Gastroesophageal sphincter (tissue), 4 donors: Measurements from ENCODE around the gene AVPR2. TPM values are rescaled to one million over a fixed set of nuclear protein-coding genes. Genes with fewer than 3 reads are reported as not detected.

Experiments used
- ATAC-seq: fragments of 150-250 bp; one replicate; pipeline ENCODE4 v1.9.1; 2016; ENCODE audit warnings: mild to moderate bottlenecking, moderate library complexity
- H3K27ac ChIP-seq, 4 donors: fragments of 200-600 bp; sonication (generic) in 3 of 4; 1 replicate in 3 of 4; 2 replicates in 1 of 4; pipeline ENCODE4 v1.5.1; 2016 to 2019
- H3K27me3 ChIP-seq: fragments of 200-600 bp; sonication (generic); one replicate; pipeline ENCODE4 v1.5.1; 2019
- H3K36me3 ChIP-seq, 2 donors: fragments of 200-600 bp; sonication (generic); one replicate each; pipeline ENCODE4 v1.5.1; 2019; ENCODE audit warnings: control low read depth in 1 of 2
- H3K4me1 ChIP-seq, 3 donors: fragments of 200-600 bp; sonication (generic); 1 replicate in 2 of 3; 2 replicates in 1 of 3; pipeline ENCODE4 v1.5.1; 2016 to 2019; ENCODE audit warnings: control low read depth in 2 of 3
- H3K4me3 ChIP-seq, 2 donors: fragments of 200-600 bp; sonication (generic); one replicate each; pipeline ENCODE4 v1.5.1; 2019; ENCODE audit warnings: mild to moderate bottlenecking in 1 of 2, moderate library complexity in 1 of 2
- H3K9me3 ChIP-seq, 3 donors: fragments of 200-600 bp; sonication (generic); one replicate each; pipeline ENCODE4 v1.5.1; 2017 to 2019; ENCODE audit warnings: control low read depth in 2 of 3
- CTCF ChIP-seq, 4 experiments: fragments of 200-600 bp in 2 of 4; fragments of 450-650 bp in 2 of 4; sonication (generic) in 1 of 4; IDR thresholded peaks; one replicate each; pipeline ENCODE4 v1.5.1; 2017 to 2019; ENCODE audit warnings: antibody characterized with exemption in 4 of 4, mild to moderate bottlenecking in 2 of 4, moderate library complexity in 2 of 4
- EP300 ChIP-seq: sonication (generic); formaldehyde crosslinking; IDR thresholded peaks from one replicate; pipeline ENCODE4 v1.6.1; 2017; ENCODE audit warnings: antibody characterized with exemption, mild to moderate bottlenecking
- POLR2A ChIP-seq, 2 donors: fragments of 450-650 bp; IDR thresholded peaks; one replicate each; pipeline ENCODE4 v1.6.1; 2017; ENCODE audit warnings: antibody characterized with exemption in 2 of 2, mild to moderate bottlenecking in 2 of 2, moderate library complexity in 1 of 2
- POLR2AphosphoS5 ChIP-seq: sonication (generic); formaldehyde crosslinking; IDR thresholded peaks from one replicate; pipeline ENCODE4 v1.6.1; 2017; ENCODE audit warnings: antibody characterized with exemption
- WGBS, 2 donors: methylation state at CpG; one replicate each; pipeline ENCODE4 v1.1.5; 2018; ENCODE audit warnings: low coverage in 1 of 2; 5-methylcytosine and 5-hydroxymethylcytosine counted together
- total RNA-seq, 4 donors: library from RNA; depleted of rRNA; stranded (reverse); fragments of >200 nt; gene quantifications; one replicate each; pipeline ENCODE4 v1.1.0, GENCODE V29; 2016

Gene AVPR2
- total RNA-seq, 4 donors from 2014 or later, result 0.81 to 7.9 (median 3.8) TPM

GRCh38 chrX:153888344-153888743 is 16.1 kb upstream of the AVPR2 start:
- 0 to 67% methylated on average over 1 to 5 of the region's 6 CpGs for WGBS, 2 donors
- H3K27ac ChIP-seq, result no peak overlapping the region
- H3K4me1 ChIP-seq, result peaks cover 0 to 16% (median 4%) of the 10 kb centered on the region in 3 donors
- peaks cover 38% of the 10 kb centered on the region for H3K27me3 ChIP-seq
- no peak overlapping the region for H3K4me3 ChIP-seq
- ATAC-seq, result no peak
- H3K9me3 ChIP-seq, result no peaks in the 10 kb centered on the region
- H3K36me3 ChIP-seq, result no peaks in the 10 kb centered on the region
- TF ChIP-seq POLR2A (IDR thresholded peaks at IDR 0.05) (no peak), POLR2AphosphoS5 (no peak), EP300 (no peak), CTCF (IDR thresholded peaks at IDR 0.05) (no peak)

- no peak overlapping the region for H3K4me3 ChIP-seq
- ATAC-seq, result no peak
- WGBS, 2 donors, result 82 to 86% methylated on average over 2 to 6 of the region's 6 CpGs
- peaks cover 0 to 16% (median 4%) of the 10 kb centered on the region in 3 donors for H3K4me1 ChIP-seq
- TF ChIP-seq POLR2AphosphoS5, result no peak
- no peaks in the 10 kb centered on the region for H3K9me3 ChIP-seq
- no peak overlapping the region for H3K27ac ChIP-seq
- H3K36me3 ChIP-seq, result no peaks in the 10 kb centered on the region
- peaks cover 30% of the 10 kb centered on the region for H3K27me3 ChIP-seq
These were observed 15.3 kb upstream of the AVPR2 start for GRCh38 chrX:153889123-153889522.

GRCh38 chrX:153897899-153898298 is 6.6 kb upstream of the AVPR2 start:
- no peaks in the 10 kb centered on the region for H3K9me3 ChIP-seq
- H3K27ac ChIP-seq, result no peak overlapping the region
- H3K27me3 ChIP-seq, result no peaks in the 10 kb centered on the region
- peaks cover 0 to 26% (median 0%) of the 10 kb centered on the region in 3 donors for H3K4me1 ChIP-seq
- no peak for TF ChIP-seq POLR2AphosphoS5
- TF ChIP-seq EP300, result no peak
- TF ChIP-seq POLR2A (IDR thresholded peaks at IDR 0.05), result no peak
- ATAC-seq, result no peak
- no peak overlapping the region for H3K4me3 ChIP-seq
- no peaks in the 10 kb centered on the region for H3K36me3 ChIP-seq

GRCh38 chrX:153900831-153901752 is 3.4 kb upstream of the AVPR2 start:
- Histone ChIP-seq H3K36me3 (no peaks in the 10 kb centered on the region), H3K27ac (peak overlapping the region in 2 of 4 donors; percentile 44 to 52), H3K4me3 (no peak overlapping the region), H3K9me3 (no peaks in the 10 kb centered on the region), H3K27me3 (no peaks in the 10 kb centered on the region), H3K4me1 (peaks cover 0 to 43% (median 3%) of the 10 kb centered on the region in 3 donors)
- peak; percentile 80 for ATAC-seq
- WGBS, 2 donors, result 32 to 58% methylated on average over 10 to 15 of the region's 26 CpGs
- TF ChIP-seq CTCF (IDR thresholded peaks at IDR 0.05), result no peak
- TF ChIP-seq POLR2AphosphoS5, result no peak
- no peak for TF ChIP-seq EP300

- no peaks in the 10 kb centered on the region for H3K9me3 ChIP-seq
These were observed 2.7 kb upstream of the AVPR2 start for GRCh38 chrX:153901753-153902140.

More at GRCh38 chrX:153901753-153902140, 2.7 kb upstream of the AVPR2 start:
- Histone ChIP-seq H3K27ac (peak overlapping the region in 2 of 4 donors; percentile 44 to 52), H3K36me3 (no peaks in the 10 kb centered on the region), H3K4me1 (peaks cover 0 to 43% (median 3%) of the 10 kb centered on the region in 3 donors), H3K4me3 (no peak overlapping the region), H3K27me3 (no peaks in the 10 kb centered on the region)
- TF ChIP-seq EP300 (no peak), POLR2AphosphoS5 (no peak), POLR2A (IDR thresholded peaks at IDR 0.05) (no peak), CTCF (IDR thresholded peaks at IDR 0.05) (no peak)
- no peak for ATAC-seq
- WGBS, 2 donors, result 63 to 67% methylated on average over 6 to 8 of the region's 8 CpGs
